ENCODE data around the gene DNMT3L.

DNA sequence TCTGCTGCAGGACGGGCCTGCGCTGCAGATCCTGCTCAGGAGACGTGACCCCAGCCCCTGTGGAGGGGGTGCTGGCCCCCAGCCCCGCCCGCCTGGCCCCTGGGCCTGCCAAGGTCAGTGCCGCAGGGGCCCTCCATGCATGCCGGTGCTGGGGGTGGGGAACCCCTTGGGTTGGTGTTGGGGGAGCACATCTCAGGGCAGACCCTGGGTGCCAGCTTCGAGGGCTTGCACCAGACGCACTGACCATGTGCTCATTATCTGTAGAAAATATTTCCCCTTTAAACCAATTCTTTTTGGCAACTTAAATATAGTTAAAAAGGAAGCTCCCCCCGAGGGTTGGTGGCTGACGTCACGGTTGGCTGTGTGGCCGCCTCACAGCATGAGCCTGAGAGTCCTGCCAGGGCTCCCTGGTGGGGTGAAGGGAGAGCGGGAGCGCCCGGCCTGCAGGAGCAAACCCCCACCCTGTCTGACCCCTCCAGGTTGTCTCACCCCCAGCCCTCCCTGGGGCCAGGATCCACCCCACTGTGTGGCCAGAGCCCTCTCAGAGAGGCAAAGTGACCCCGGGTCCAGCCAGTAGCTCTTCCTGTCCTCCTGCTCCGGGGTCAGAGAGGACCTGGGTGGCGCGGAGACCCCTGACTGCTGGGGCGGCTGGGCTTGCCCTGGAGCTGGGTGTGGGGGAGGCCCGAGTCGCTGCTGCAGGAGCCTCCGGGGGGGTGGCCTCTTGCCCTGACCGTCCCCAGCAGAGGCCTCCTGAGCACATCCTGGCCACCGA, 32.9 kb upstream of the DNMT3L start:
- TF ChIP-seq, protein P1, sequence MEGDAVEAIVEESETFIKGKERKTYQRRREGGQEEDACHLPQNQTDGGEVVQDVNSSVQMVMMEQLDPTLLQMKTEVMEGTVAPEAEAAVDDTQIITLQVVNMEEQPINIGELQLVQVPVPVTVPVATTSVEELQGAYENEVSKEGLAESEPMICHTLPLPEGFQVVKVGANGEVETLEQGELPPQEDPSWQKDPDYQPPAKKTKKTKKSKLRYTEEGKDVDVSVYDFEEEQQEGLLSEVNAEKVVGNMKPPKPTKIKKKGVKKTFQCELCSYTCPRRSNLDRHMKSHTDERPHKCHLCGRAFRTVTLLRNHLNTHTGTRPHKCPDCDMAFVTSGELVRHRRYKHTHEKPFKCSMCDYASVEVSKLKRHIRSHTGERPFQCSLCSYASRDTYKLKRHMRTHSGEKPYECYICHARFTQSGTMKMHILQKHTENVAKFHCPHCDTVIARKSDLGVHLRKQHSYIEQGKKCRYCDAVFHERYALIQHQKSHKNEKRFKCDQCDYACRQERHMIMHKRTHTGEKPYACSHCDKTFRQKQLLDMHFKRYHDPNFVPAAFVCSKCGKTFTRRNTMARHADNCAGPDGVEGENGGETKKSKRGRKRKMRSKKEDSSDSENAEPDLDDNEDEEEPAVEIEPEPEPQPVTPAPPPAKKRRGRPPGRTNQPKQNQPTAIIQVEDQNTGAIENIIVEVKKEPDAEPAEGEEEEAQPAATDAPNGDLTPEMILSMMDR (IDR thresholded peaks at IDR 0.05) = no peak
- TF ChIP-seq ZFX (IDR thresholded peaks at IDR 0.05; ENCODE audit: borderline replicate concordance) = no peak
